ENCODE data around the gene C2CD3. TPM values are rescaled to one million over a fixed set of nuclear protein-coding genes. Genes with fewer than 3 reads are reported as not detected.

The C2CD3 gene
- total and polyA plus RNA-seq, 10 of the 15 experiments (the other 5 are each of a cell fraction or from before 2014, with no cell fraction given), result 2.3 to 24.0 (median 16.3) TPM

Small RNA genes lying within 50 kb of the gene (small RNA-seq; reads per million reads assigned to genes)
- not detected for gene AP002392.1

Other genes with a start within 250 kb of the C2CD3 start
- gene DNAJB13, start 220.0 kb downstream of the C2CD3 start, total RNA-seq (2014; rRNA removed), result not detected in 2 replicates
- not detected in 2 replicates for gene DNAJB13, start 220.0 kb downstream of the C2CD3 start, total RNA-seq (2014; rRNA removed; fragmentation: Illumina TruSeq; extraction: Trizol)
- not detected in 2 replicates for gene DNAJB13, start 220.0 kb downstream of the C2CD3 start, total RNA-seq (2021)
- 0.76 and 0.86 TPM in 2 replicates for gene DNAJB13, start 220.0 kb downstream of the C2CD3 start, polyA plus RNA-seq (2011; rRNA removed)
- 0.07 TPM in 1 of 2 replicates, not detected in the other for gene DNAJB13, start 220.0 kb downstream of the C2CD3 start, polyA plus RNA-seq (2014; fragmentation: Illumina TruSeq; extraction: Trizol)
- not detected for gene DNAJB13, start 220.0 kb downstream of the C2CD3 start, polyA plus RNA-seq (2014; fragmentation: Nextera tagmentation; extraction: Ambion mirVana)
- 0.15 TPM in 1 of 2 replicates, not detected in the other for gene DNAJB13, start 220.0 kb downstream of the C2CD3 start, polyA plus RNA-seq (2014; rRNA removed)
- not detected for gene DNAJB13, start 220.0 kb downstream of the C2CD3 start, polyA plus RNA-seq (2016; fragmentation: Nextera tagmentation; extraction: Ambion mirVana)
- gene UCP2, start 188.2 kb downstream of the C2CD3 start, total RNA-seq (2014; rRNA removed), result 31.1 and 34.0 TPM in 2 replicates
- gene UCP2, start 188.2 kb downstream of the C2CD3 start, total RNA-seq (2014; rRNA removed; fragmentation: Illumina TruSeq; extraction: Trizol), result 32.9 and 36.0 TPM in 2 replicates
- gene UCP2, start 188.2 kb downstream of the C2CD3 start, total RNA-seq (2021), result 224 and 237 TPM in 2 replicates
- gene UCP2, start 188.2 kb downstream of the C2CD3 start, polyA plus RNA-seq (2011; rRNA removed), result 27.6 and 52.2 TPM in 2 replicates
- 122 and 187 TPM in 2 replicates for gene UCP2, start 188.2 kb downstream of the C2CD3 start, polyA plus RNA-seq (2014; fragmentation: Illumina TruSeq; extraction: Trizol)
- gene UCP2, start 188.2 kb downstream of the C2CD3 start, polyA plus RNA-seq (2014; fragmentation: Nextera tagmentation; extraction: Ambion mirVana), result 100 to 1,000 TPM; 122 to 134 TPM
- gene UCP2, start 188.2 kb downstream of the C2CD3 start, polyA plus RNA-seq (2014; rRNA removed), result 158 and 175 TPM in 2 replicates
- 100 to 1,000 TPM; 228 to 248 TPM for gene UCP2, start 188.2 kb downstream of the C2CD3 start, polyA plus RNA-seq (2016; fragmentation: Nextera tagmentation; extraction: Ambion mirVana)
- 0.71 and 1.4 TPM in 2 replicates for gene UCP3, start 161.9 kb downstream of the C2CD3 start, total RNA-seq (2014; rRNA removed)
- 0.88 and 0.94 TPM in 2 replicates for gene UCP3, start 161.9 kb downstream of the C2CD3 start, total RNA-seq (2014; rRNA removed; fragmentation: Illumina TruSeq; extraction: Trizol)
- gene UCP3, start 161.9 kb downstream of the C2CD3 start, total RNA-seq (2021), result 1.1 and 1.6 TPM in 2 replicates
- gene UCP3, start 161.9 kb downstream of the C2CD3 start, polyA plus RNA-seq (2011; rRNA removed), result 0.53 and 1.2 TPM in 2 replicates
- gene UCP3, start 161.9 kb downstream of the C2CD3 start, polyA plus RNA-seq (2014; fragmentation: Illumina TruSeq; extraction: Trizol), result 0.14 and 0.94 TPM in 2 replicates
- under 1 TPM; 0.02 to 0.19 TPM for gene UCP3, start 161.9 kb downstream of the C2CD3 start, polyA plus RNA-seq (2014; fragmentation: Nextera tagmentation; extraction: Ambion mirVana)
- 1.5 and 1.9 TPM in 2 replicates for gene UCP3, start 161.9 kb downstream of the C2CD3 start, polyA plus RNA-seq (2014; rRNA removed)
- gene UCP3, start 161.9 kb downstream of the C2CD3 start, polyA plus RNA-seq (2016; fragmentation: Nextera tagmentation; extraction: Ambion mirVana), result under 1 TPM; 0.23 to 0.58 TPM
- 17.9 and 20.5 TPM in 2 replicates for gene PPME1, start 287 bp upstream of the C2CD3 start, total RNA-seq (2014; rRNA removed)
- 13.3 and 15.7 TPM in 2 replicates for gene PPME1, start 287 bp upstream of the C2CD3 start, total RNA-seq (2014; rRNA removed; fragmentation: Illumina TruSeq; extraction: Trizol)
- gene PPME1, start 287 bp upstream of the C2CD3 start, total RNA-seq (2021), result 24.4 and 27.5 TPM in 2 replicates
- 46.7 and 51.4 TPM in 2 replicates for gene PPME1, start 287 bp upstream of the C2CD3 start, polyA plus RNA-seq (2011; rRNA removed)
- 18.1 and 22.3 TPM in 2 replicates for gene PPME1, start 287 bp upstream of the C2CD3 start, polyA plus RNA-seq (2014; fragmentation: Illumina TruSeq; extraction: Trizol)
- gene PPME1, start 287 bp upstream of the C2CD3 start, polyA plus RNA-seq (2014; fragmentation: Nextera tagmentation; extraction: Ambion mirVana), result 1 to 10 TPM; 3.1 to 3.3 TPM
- 14.8 and 19.3 TPM in 2 replicates for gene PPME1, start 287 bp upstream of the C2CD3 start, polyA plus RNA-seq (2014; rRNA removed)
- 10 to 100 TPM; 28.8 to 30.3 TPM for gene PPME1, start 287 bp upstream of the C2CD3 start, polyA plus RNA-seq (2016; fragmentation: Nextera tagmentation; extraction: Ambion mirVana)
- gene P4HA3, start 140.6 kb upstream of the C2CD3 start, total RNA-seq (2014; rRNA removed), result not detected in 2 replicates
- gene P4HA3, start 140.6 kb upstream of the C2CD3 start, total RNA-seq (2014; rRNA removed; fragmentation: Illumina TruSeq; extraction: Trizol), result not detected in 2 replicates
- not detected in 2 replicates for gene P4HA3, start 140.6 kb upstream of the C2CD3 start, total RNA-seq (2021)
- gene P4HA3, start 140.6 kb upstream of the C2CD3 start, polyA plus RNA-seq (2011; rRNA removed), result not detected in 2 replicates
- not detected in 2 replicates for gene P4HA3, start 140.6 kb upstream of the C2CD3 start, polyA plus RNA-seq (2014; fragmentation: Illumina TruSeq; extraction: Trizol)
- gene P4HA3, start 140.6 kb upstream of the C2CD3 start, polyA plus RNA-seq (2014; fragmentation: Nextera tagmentation; extraction: Ambion mirVana), result not detected
- gene P4HA3, start 140.6 kb upstream of the C2CD3 start, polyA plus RNA-seq (2014; rRNA removed), result not detected in 2 replicates
- gene P4HA3, start 140.6 kb upstream of the C2CD3 start, polyA plus RNA-seq (2016; fragmentation: Nextera tagmentation; extraction: Ambion mirVana), result under 1 TPM in 1 of 2 experiments, not detected in 1; 0.08 TPM
- gene PGM2L1, start 227.4 kb upstream of the C2CD3 start, total RNA-seq (2014; rRNA removed), result 0.05 and 0.11 TPM in 2 replicates
- gene PGM2L1, start 227.4 kb upstream of the C2CD3 start, total RNA-seq (2014; rRNA removed; fragmentation: Illumina TruSeq; extraction: Trizol), result 0.13 and 0.14 TPM in 2 replicates
- gene PGM2L1, start 227.4 kb upstream of the C2CD3 start, total RNA-seq (2021), result 0.03 and 0.13 TPM in 2 replicates
- gene PGM2L1, start 227.4 kb upstream of the C2CD3 start, polyA plus RNA-seq (2011; rRNA removed), result 0.10 and 0.14 TPM in 2 replicates
- gene PGM2L1, start 227.4 kb upstream of the C2CD3 start, polyA plus RNA-seq (2014; fragmentation: Illumina TruSeq; extraction: Trizol), result 0.13 and 0.19 TPM in 2 replicates
- gene PGM2L1, start 227.4 kb upstream of the C2CD3 start, polyA plus RNA-seq (2014; fragmentation: Nextera tagmentation; extraction: Ambion mirVana), result under 1 TPM in 1 of 2 experiments, not detected in 1; 0.04 TPM
- 0.04 and 0.05 TPM in 2 replicates for gene PGM2L1, start 227.4 kb upstream of the C2CD3 start, polyA plus RNA-seq (2014; rRNA removed)
- under 1 TPM; 0.15 to 0.20 TPM for gene PGM2L1, start 227.4 kb upstream of the C2CD3 start, polyA plus RNA-seq (2016; fragmentation: Nextera tagmentation; extraction: Ambion mirVana)